ENCODE measurements around the gene OAS3. TPM values are rescaled to one million over a fixed set of nuclear protein-coding genes. Genes with fewer than 3 reads are reported as not detected.
A peak's percentile ranks its signal among the peaks of the same experiment; 100 is the strongest.

OAS3 gene, protein sequence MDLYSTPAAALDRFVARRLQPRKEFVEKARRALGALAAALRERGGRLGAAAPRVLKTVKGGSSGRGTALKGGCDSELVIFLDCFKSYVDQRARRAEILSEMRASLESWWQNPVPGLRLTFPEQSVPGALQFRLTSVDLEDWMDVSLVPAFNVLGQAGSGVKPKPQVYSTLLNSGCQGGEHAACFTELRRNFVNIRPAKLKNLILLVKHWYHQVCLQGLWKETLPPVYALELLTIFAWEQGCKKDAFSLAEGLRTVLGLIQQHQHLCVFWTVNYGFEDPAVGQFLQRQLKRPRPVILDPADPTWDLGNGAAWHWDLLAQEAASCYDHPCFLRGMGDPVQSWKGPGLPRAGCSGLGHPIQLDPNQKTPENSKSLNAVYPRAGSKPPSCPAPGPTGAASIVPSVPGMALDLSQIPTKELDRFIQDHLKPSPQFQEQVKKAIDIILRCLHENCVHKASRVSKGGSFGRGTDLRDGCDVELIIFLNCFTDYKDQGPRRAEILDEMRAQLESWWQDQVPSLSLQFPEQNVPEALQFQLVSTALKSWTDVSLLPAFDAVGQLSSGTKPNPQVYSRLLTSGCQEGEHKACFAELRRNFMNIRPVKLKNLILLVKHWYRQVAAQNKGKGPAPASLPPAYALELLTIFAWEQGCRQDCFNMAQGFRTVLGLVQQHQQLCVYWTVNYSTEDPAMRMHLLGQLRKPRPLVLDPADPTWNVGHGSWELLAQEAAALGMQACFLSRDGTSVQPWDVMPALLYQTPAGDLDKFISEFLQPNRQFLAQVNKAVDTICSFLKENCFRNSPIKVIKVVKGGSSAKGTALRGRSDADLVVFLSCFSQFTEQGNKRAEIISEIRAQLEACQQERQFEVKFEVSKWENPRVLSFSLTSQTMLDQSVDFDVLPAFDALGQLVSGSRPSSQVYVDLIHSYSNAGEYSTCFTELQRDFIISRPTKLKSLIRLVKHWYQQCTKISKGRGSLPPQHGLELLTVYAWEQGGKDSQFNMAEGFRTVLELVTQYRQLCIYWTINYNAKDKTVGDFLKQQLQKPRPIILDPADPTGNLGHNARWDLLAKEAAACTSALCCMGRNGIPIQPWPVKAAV
- 10 to 100 TPM in 2 of 8 experiments, 1 to 10 TPM in 2, under 1 TPM in 4; 0.05 to 20.9 (median 2.7) TPM for total RNA-seq

GRCh38 chr12:112937741-112938719, at the start of gene OAS3:
OAS3 (plus strand) TSS chr12:112938474; CDS start chr12:112938531, 57 bp downstream.
- no peaks in the 10 kb centered on the region for H3K4me1 ChIP-seq (replicated peaks in 1 of 2)
- peak; percentile 44 to 95 (median 68) for ATAC-seq (replicated peaks in 6 of 8)
- WGBS, 10 experiments: 3 to 82% (median 35%) methylated on average over 1 to 34 of the region's 50 CpGs; no CpG with 5 or more reads in 1 of the 10 experiments
- in situ Hi-C loops (cut with MboI; ENCODE audit: low pct_unique_long_range_greater_than_20kb in 2 of 9, low sequenced_read_pairs in 9 of 9, unreplicated experiment in 9 of 9): loop anchor here in 1 of 9 experiments (25.0 kb wide), 1 partner anchor 476 kb away; no protein-coding TSS in a partner anchor
- H3K27ac ChIP-seq: no peak within 1 kb of the TSS
- H3K4me3 ChIP-seq: peak within 1 kb of the TSS; percentile 23 to 38 (median 31)

GRCh38 chr12:112891093-112892024, 46.9 kb upstream of the OAS3 start:
- in situ Hi-C loops (cut with MboI; ENCODE audit: low pct_unique_long_range_greater_than_20kb in 2 of 9, low sequenced_read_pairs in 9 of 9, unreplicated experiment in 9 of 9): no loop called here
- no peak for ATAC-seq (replicated peaks in 6 of 8)
- Histone ChIP-seq H3K4me1 (replicated peaks in 1 of 2) (peaks cover 6 to 10% of the 10 kb centered on the region in 2 donors), H3K4me3 (no peak overlapping the region), H3K27ac (no peak overlapping the region)
- 0 to 100% (median 87%) methylated on average over 1 to 2 of the region's 6 CpGs; no CpG with 5 or more reads in 4 of the 10 experiments for WGBS, 10 experiments

DNA sequence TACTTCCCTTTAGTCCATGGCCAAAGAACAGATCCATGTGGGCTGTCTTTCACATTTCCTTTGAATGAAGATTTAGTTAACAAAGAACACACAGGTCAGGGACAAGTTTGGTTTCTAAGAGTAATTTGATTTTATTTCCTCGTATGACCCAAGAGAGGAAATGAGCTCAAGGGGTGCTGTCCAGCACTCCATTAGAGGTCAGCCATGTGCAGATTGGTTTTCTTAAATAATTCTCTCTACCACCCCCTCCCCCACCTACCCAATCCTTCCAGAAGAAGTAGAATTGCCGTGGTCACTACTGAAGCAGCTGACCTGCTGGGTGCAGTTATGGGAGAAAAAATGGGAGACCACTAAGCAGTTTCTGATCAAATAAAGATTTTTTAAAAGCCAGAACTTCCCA, 45.4 kb upstream of the OAS3 start:
- H3K4me1 ChIP-seq (replicated peaks in 1 of 2): peaks cover 6 to 10% of the 10 kb centered on the region in 2 donors
- no peak for ATAC-seq (replicated peaks in 6 of 8)
- WGBS, 10 experiments: 25 to 75% (median 43%) methylated on average over 1 to 2 of the region's 2 CpGs; no CpG with 5 or more reads in 4 of the 10 experiments
- H3K27ac ChIP-seq: no peak overlapping the region
- in situ Hi-C loops (cut with MboI; ENCODE audit: low pct_unique_long_range_greater_than_20kb in 2 of 9, low sequenced_read_pairs in 9 of 9, unreplicated experiment in 9 of 9): no loop called here
- no peak overlapping the region for H3K4me3 ChIP-seq

- H3K4me1 ChIP-seq (replicated peaks in 1 of 2): peaks cover 6 to 10% of the 10 kb centered on the region in 2 donors
- no peak overlapping the region for H3K4me3 ChIP-seq
- ATAC-seq (replicated peaks in 6 of 8): no peak
- peak overlapping the region in 1 of 2 donors; percentile 14 for H3K27ac ChIP-seq
- in situ Hi-C loops (cut with MboI; ENCODE audit: low pct_unique_long_range_greater_than_20kb in 2 of 9, low sequenced_read_pairs in 9 of 9, unreplicated experiment in 9 of 9): no loop called here
Measured at GRCh38 chr12:112894128-112894527, 44.1 kb upstream of the OAS3 start.

- no peak overlapping the region for H3K27ac ChIP-seq
- H3K4me3 ChIP-seq: no peak overlapping the region
- 38 to 100% (median 70%) methylated on average over 1 to 5 of the region's 6 CpGs; no CpG with 5 or more reads in 2 of the 10 experiments for WGBS, 10 experiments
- no peak for ATAC-seq (replicated peaks in 6 of 8)
- H3K4me1 ChIP-seq (replicated peaks in 1 of 2): peaks cover 6 to 10% of the 10 kb centered on the region in 2 donors
- in situ Hi-C loops (cut with MboI; ENCODE audit: low pct_unique_long_range_greater_than_20kb in 2 of 9, low sequenced_read_pairs in 9 of 9, unreplicated experiment in 9 of 9): no loop called here
Measured at GRCh38 chr12:112898380-112898779, 39.9 kb upstream of the OAS3 start.

DNA sequence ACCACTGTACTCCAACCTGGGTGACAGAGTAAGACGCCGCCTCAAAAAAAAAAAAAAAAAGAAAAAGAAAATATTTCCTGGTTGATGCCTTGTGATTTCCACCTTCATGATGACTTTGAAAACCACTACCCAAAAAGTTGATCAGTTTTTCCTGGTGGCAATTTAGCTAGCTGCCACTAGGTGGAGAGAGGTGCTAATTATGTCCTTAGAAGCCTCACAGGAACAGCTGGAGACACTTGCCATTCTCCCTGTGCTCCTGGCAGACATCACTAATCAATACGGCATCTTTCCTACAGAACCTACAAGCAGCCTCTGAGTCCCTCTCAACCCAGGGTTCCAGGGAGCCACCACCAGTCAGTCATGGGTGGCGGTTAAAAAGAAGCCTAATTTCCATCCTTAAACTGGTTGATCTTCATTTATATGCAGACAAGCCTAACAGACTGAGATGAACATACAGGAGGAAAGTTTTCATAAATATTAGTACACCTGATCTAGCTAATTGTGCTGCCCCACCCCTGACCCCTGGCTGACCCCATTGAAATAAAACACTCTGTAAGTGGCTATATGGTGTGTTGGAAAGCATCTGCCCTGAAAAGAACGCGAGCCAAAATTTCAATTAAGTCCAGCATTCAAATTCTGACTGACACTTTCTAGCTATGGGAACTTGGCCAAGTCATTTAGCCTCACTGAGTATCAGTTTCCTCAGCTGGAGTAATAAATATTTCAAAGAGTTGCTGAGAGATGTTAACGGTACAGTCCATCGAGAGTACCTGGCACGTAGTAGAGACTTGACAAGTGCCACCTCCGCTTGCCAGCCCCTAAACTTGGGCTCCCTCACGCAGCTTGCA, 37.8 kb upstream of the OAS3 start:
- ATAC-seq (replicated peaks in 6 of 8): peak in 3 of 8 experiments; percentile 76 to 88 (median 84)
- Histone ChIP-seq H3K27ac (no peak overlapping the region), H3K4me3 (no peak overlapping the region), H3K4me1 (replicated peaks in 1 of 2) (no peaks in the 10 kb centered on the region)
- in situ Hi-C loops (cut with MboI; ENCODE audit: low pct_unique_long_range_greater_than_20kb in 2 of 9, low sequenced_read_pairs in 9 of 9, unreplicated experiment in 9 of 9): no loop called here
- WGBS, 10 experiments: 0 to 100% (median 80%) methylated on average over 1 to 8 of the region's 11 CpGs; no CpG with 5 or more reads in 2 of the 10 experiments

DNA sequence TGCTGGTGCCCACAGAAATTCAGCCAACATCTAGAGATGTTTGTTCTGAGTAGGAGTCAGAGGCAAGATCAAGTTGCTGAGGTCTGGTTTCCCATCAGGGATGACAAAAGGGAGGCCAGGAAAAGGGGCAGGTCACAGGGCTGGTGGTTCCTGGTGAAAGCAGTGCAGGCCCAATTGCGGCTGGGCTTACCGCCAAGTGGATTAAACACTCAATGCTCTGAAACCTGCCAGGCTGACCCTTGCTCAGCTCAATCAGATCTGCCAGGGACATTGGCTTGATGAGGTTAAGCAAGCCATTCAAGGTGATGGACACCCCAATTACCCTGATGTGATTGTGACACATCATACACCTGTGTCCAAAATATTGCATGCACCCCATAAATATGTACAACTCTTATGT, 37.0 kb upstream of the OAS3 start:
- no peak for ATAC-seq (replicated peaks in 6 of 8)
- in situ Hi-C loops (cut with MboI; ENCODE audit: low pct_unique_long_range_greater_than_20kb in 2 of 9, low sequenced_read_pairs in 9 of 9, unreplicated experiment in 9 of 9): no loop called here
- H3K27ac ChIP-seq: no peak overlapping the region
- WGBS, 10 experiments: 90 to 100% (median 92%) methylated on average over 1 to 2 of the region's 2 CpGs; no CpG with 5 or more reads in 7 of the 10 experiments
- H3K4me1 ChIP-seq (replicated peaks in 1 of 2): no peaks in the 10 kb centered on the region
- H3K4me3 ChIP-seq: no peak overlapping the region

DNA sequence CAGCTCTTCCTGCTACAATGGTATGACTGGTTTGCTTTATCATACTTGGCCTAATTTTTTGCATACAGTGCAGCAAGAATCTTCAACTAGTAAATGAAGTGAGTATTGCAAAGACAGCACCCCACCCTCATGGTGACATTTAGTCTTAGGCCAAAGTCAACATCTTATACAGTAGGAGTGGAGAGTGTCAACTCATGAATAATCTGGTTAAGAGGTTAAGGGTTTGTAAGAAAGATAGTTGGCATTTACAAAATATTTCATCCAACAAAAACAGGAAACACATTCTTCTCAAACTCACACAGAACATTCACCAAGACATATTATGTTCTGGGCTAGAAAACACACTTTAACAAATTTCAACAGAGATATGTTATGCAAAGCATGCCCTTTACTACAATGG, 33.7 kb upstream of the OAS3 start:
- no peak for ATAC-seq (replicated peaks in 6 of 8)
- Histone ChIP-seq H3K27ac (no peak overlapping the region), H3K4me3 (no peak overlapping the region), H3K4me1 (replicated peaks in 1 of 2) (peaks cover 0 to 8% of the 10 kb centered on the region in 2 donors)
- in situ Hi-C loops (cut with MboI; ENCODE audit: low pct_unique_long_range_greater_than_20kb in 2 of 9, low sequenced_read_pairs in 9 of 9, unreplicated experiment in 9 of 9): no loop called here

- Histone ChIP-seq H3K27ac (no peak overlapping the region), H3K4me1 (replicated peaks in 1 of 2) (peaks cover 0 to 8% of the 10 kb centered on the region in 2 donors), H3K4me3 (no peak overlapping the region)
- in situ Hi-C loops (cut with MboI; ENCODE audit: low pct_unique_long_range_greater_than_20kb in 2 of 9, low sequenced_read_pairs in 9 of 9, unreplicated experiment in 9 of 9): no loop called here
- no peak for ATAC-seq (replicated peaks in 6 of 8)
- 20 to 93% (median 73%) methylated on average over 1 to 4 of the region's 4 CpGs; no CpG with 5 or more reads in 4 of the 10 experiments for WGBS, 10 experiments
Measured at GRCh38 chr12:112905451-112906089, 32.7 kb upstream of the OAS3 start.

DNA sequence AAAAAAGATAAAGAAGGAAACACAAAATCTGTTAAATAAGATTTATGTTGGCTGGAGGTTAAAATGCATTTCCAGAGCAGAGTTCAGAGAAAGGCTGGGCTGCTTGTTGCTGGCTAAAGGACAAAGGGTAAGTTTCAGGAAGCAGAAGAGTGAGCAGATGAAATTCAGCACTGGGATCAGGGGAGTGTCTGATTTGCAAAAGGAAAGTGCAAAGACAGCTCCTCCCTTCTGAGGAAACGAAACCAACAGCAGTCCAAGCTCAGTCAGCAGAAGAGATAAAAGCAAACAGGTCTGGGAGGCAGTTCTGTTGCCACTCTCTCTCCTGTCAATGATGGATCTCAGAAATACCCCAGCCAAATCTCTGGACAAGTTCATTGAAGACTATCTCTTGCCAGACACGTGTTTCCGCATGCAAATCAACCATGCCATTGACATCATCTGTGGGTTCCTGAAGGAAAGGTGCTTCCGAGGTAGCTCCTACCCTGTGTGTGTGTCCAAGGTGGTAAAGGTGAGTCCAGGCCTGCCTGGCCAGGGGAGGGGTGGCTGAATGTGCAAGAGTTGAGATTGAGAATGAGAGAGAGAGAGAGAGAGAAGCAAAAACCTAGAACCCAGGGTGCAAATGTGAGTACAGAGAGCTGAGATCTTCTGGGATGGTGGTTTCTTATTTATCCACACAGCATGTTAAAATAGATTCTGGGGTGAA, 31.4 kb upstream of the OAS3 start, which contains the start of gene OAS1:
TSS of gene OAS1 (plus strand) at position 251 of the 703 bp plus-strand sequence. CDS start at position 329, 78 bp downstream.
- Histone ChIP-seq H3K4me1 (replicated peaks in 1 of 2) (peaks cover 0 to 8% of the 10 kb centered on the region in 2 donors), H3K27ac (no peak within 1 kb of the TSS), H3K4me3 (no peak within 1 kb of the TSS)
- in situ Hi-C loops (cut with MboI; ENCODE audit: low pct_unique_long_range_greater_than_20kb in 2 of 9, low sequenced_read_pairs in 9 of 9, unreplicated experiment in 9 of 9): no loop called here
- 0 to 80% (median 0%) methylated on average over 1 to 4 of the region's 4 CpGs; no CpG with 5 or more reads in 1 of the 10 experiments for WGBS, 10 experiments
- peak in 7 of 8 experiments; percentile 31 to 97 (median 58) for ATAC-seq (replicated peaks in 6 of 8)
